ENCODE data around the gene CLN5. TPM values are rescaled to one million over a fixed set of nuclear protein-coding genes. Genes with fewer than 3 reads are reported as not detected.

The CLN5 gene
- total and polyA plus RNA-seq, 7 donors, result 7.8 to 29.3 (median 14.0) TPM

DNA sequence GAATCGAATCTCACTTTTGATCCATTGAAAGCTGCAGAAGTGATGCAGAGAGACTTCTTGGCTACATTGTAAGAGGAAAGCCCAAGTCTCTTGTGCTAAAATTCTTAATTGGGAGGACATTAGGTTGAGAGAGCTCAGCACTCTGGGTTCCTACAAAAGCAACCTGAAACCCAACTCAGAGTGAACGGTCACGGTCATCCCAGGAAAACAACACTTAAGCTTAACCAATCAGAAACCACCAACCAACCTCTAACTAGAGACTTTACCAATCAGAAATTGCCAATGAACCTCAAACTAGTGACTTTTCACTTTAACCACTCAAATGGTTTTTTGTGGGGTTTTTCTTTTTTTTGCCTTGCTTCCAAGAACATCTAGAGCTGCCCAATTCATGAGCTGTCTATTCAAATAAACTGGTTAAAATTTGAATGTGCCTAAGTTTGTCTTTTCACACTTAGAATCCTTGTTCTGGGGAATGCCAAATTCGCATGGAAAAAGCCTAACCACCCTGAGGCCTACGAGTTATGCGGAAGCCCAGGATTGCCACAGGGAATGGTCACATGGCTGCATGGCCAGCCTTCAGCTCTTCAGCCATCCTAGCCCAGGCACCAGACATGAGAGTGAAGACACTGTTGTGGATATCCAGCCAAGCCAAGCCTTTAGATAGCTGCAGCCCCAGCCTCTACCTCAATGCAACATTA is 17.8 kb upstream of the CLN5 start:
- no peaks in the 10 kb centered on the region for H3K9me3 ChIP-seq
- H3K36me3 ChIP-seq, result no peaks in the 10 kb centered on the region
- H3K27me3 ChIP-seq, result no peaks in the 10 kb centered on the region
- H3K4me3 ChIP-seq, result no peak overlapping the region
- 92% methylated on average over 6 of the region's 6 CpGs for WGBS, 2 donors
- DNase-seq, result no peak
- TF ChIP-seq POLR2A (IDR thresholded peaks at IDR 0.05) (no peak), EP300 (IDR thresholded peaks at IDR 0.05) (no peak), POLR2AphosphoS5 (IDR thresholded peaks at IDR 0.05) (no peak), CTCF (IDR thresholded peaks at IDR 0.05) (no peak)
- intact Hi-C loops (cut with DNase I), result loop anchor here (10.0 kb wide), 1 partner anchor 499 kb away; no protein-coding TSS in a partner anchor
- no peaks in the 10 kb centered on the region for H3K4me1 ChIP-seq
- no peak overlapping the region for H3K27ac ChIP-seq

GRCh38 chr13:76974618-76974975 is 17.3 kb upstream of the CLN5 start:
- no peak for DNase-seq
- Histone ChIP-seq H3K36me3 (no peaks in the 10 kb centered on the region), H3K27ac (no peak overlapping the region), H3K9me3 (no peaks in the 10 kb centered on the region), H3K27me3 (no peaks in the 10 kb centered on the region), H3K4me3 (no peak overlapping the region), H3K4me1 (peaks cover 0 to under 1% (median 0%) of the 10 kb centered on the region in 4 donors)
- intact Hi-C loops (cut with DNase I), result loop anchor here (10.0 kb wide), 1 partner anchor 500 kb away; no protein-coding TSS in a partner anchor
- no peak for TF ChIP-seq POLR2A (IDR thresholded peaks at IDR 0.05)
- no peak for TF ChIP-seq POLR2AphosphoS5 (IDR thresholded peaks at IDR 0.05)
- no peak for TF ChIP-seq CTCF (IDR thresholded peaks at IDR 0.05)
- no peak for TF ChIP-seq EP300 (IDR thresholded peaks at IDR 0.05)
- 90 to 91% methylated on average over 3 of the region's 3 CpGs for WGBS, 2 donors

GRCh38 chr13:76975863-76976262 is 16.0 kb upstream of the CLN5 start:
- WGBS, 2 donors, result 92 to 93% methylated on average over 6 of the region's 6 CpGs
- Histone ChIP-seq H3K4me1 (peaks cover 0 to 10% (median 8%) of the 10 kb centered on the region in 4 donors), H3K36me3 (no peaks in the 10 kb centered on the region), H3K9me3 (no peaks in the 10 kb centered on the region), H3K4me3 (no peak overlapping the region), H3K27me3 (peaks cover 0 to 10% (median 0%) of the 10 kb centered on the region in 3 donors), H3K27ac (no peak overlapping the region)
- no peak for DNase-seq
- no peak for TF ChIP-seq POLR2AphosphoS5 (IDR thresholded peaks at IDR 0.05)
- intact Hi-C loops (cut with DNase I), result loop anchor here (10.0 kb wide), 1 partner anchor 501 kb away; no protein-coding TSS in a partner anchor

DNA sequence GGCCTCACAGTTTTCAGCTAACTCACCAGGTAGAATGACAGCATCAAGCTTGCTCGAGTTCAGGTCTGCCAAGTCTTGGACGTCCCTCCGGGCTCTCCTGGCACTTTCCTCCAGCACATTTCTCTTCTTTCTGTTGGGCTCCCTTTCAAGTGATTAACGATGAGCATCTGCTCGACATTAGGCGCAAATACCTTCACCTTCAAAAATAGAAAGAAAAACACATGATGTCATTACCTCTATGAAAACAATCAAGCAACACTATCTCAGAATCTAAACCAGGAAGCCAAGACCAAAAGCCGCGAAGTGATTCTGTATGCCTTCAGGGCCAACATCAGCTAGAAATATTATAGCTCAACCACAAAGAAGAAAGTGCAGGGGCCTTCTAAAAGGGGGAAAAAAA is 15.4 kb upstream of the CLN5 start:
- intact Hi-C loops (cut with DNase I), result loop anchor here (10.0 kb wide), 1 partner anchor 502 kb away; no protein-coding TSS in a partner anchor

More for the DNA sequence above, 15.4 kb upstream of the CLN5 start:
- no peak overlapping the region for H3K27ac ChIP-seq
- no peaks in the 10 kb centered on the region for H3K9me3 ChIP-seq
- H3K4me3 ChIP-seq, result no peak overlapping the region
- no peak for DNase-seq
- peaks cover 0 to 10% (median 8%) of the 10 kb centered on the region in 4 donors for H3K4me1 ChIP-seq
- 68 to 84% methylated on average over 8 of the region's 8 CpGs for WGBS, 2 donors
- peaks cover 0 to 10% (median 0%) of the 10 kb centered on the region in 3 donors for H3K27me3 ChIP-seq
- no peak for TF ChIP-seq POLR2AphosphoS5 (IDR thresholded peaks at IDR 0.05)
- TF ChIP-seq CTCF (IDR thresholded peaks at IDR 0.05), result no peak
- TF ChIP-seq EP300 (IDR thresholded peaks at IDR 0.05), result no peak
- no peak for TF ChIP-seq POLR2A (IDR thresholded peaks at IDR 0.05)
- H3K36me3 ChIP-seq, result no peaks in the 10 kb centered on the region

Measured in sigmoid colon (tissue), 7 donors.